Gastrocnemius medialis (tissue), 4 donors: ENCODE measurements around the gene ILRUN.

ENCODE experiments used
- CTCF ChIP-seq, 5 experiments: fragments of 450-650 bp in 3 of 5; fragments of 200-600 bp in 2 of 5; sonication (generic) in 2 of 5; IDR thresholded peaks in 4 of 5; conservative IDR thresholded peaks in 1 of 5; 1 replicate in 4 of 5; 2 replicates in 1 of 5; pipeline ENCODE4 v1.5.1; 2016 to 2019; ENCODE audit warnings: antibody characterized with exemption in 5 of 5, mild to moderate bottlenecking in 3 of 5, moderate library complexity in 3 of 5
- POLR2A ChIP-seq, 2 donors: fragments of 450-650 bp; IDR thresholded peaks; one replicate each; pipeline ENCODE4 v1.6.1; 2017; ENCODE audit warnings: antibody characterized with exemption in 2 of 2, mild to moderate bottlenecking in 2 of 2, moderate library complexity in 2 of 2

- no peak for TF ChIP-seq CTCF (IDR thresholded peaks at IDR 0.05 in 4 of 5, conservative IDR thresholded peaks at IDR 0.05 in 1 of 5)
- TF ChIP-seq POLR2A (IDR thresholded peaks at IDR 0.05), result no peak
Observed at GRCh38 chr6:34671367-34671766, 25.2 kb downstream of the ILRUN start.
